Measurements from ENCODE around the gene GPLD1.

GRCh38 chr6:24524329-24524728 is 35.0 kb upstream of the GPLD1 start:
- TF ChIP-seq POLR2A (IDR thresholded peaks at IDR 0.05; ENCODE audit: low read depth, low read length), result no peak
- TF ChIP-seq POLR2AphosphoS5 (IDR thresholded peaks at IDR 0.05; ENCODE audit: low read depth, low read length), result no peak
